GM23248 (cell line): ENCODE results near the gene HOXB8.

ENCODE experiments used
- EZH2 ChIP-seq: fragments of 200-600 bp; sonication (generic); IDR thresholded peaks from 2 replicates; pipeline ENCODE4 v1.6.1; 2018; ENCODE audit warnings: antibody characterized with exemption, mild to moderate bottlenecking; ENCODE audit not compliant: insufficient read depth, poor library complexity, severe bottlenecking
- EZH2phosphoT487 ChIP-seq: fragments of 200-600 bp; sonication (generic); IDR thresholded peaks from 2 replicates; pipeline ENCODE4 v1.6.1; 2018; ENCODE audit warnings: antibody characterized with exemption, moderate library complexity, mild to moderate bottlenecking, low read depth; ENCODE audit not compliant: insufficient read depth

- TF ChIP-seq EZH2phosphoT487 (0 out of 2 replicates have a peak, but pooled peaks have one; percentile 44), EZH2 (peak; percentile 59)
Observed at GRCh38 chr17:48636177-48637018, 21.3 kb upstream of the HOXB8 start.
